ACC112 (cell line): Measurements from ENCODE around the gene PRUNE2.

ENCODE experiments used
- H2AFZ ChIP-seq: fragments of 200-600 bp; sonication (generic); one replicate; pipeline ENCODE4 v1.6.0; 2017; ENCODE audit warnings: antibody characterized with exemption, low read length; ENCODE audit not compliant: unreplicated experiment
- H3K27ac ChIP-seq: fragments of 200-600 bp; sonication (generic); 2 replicates; pipeline ENCODE4 v1.5.1; 2014; ENCODE audit warnings: low read depth, mild to moderate bottlenecking, antibody characterized with exemption, low read length, moderate library complexity
- H3K27me3 ChIP-seq: fragments of 200-600 bp; sonication (generic); 2 replicates; pipeline ENCODE4 v1.6.1; 2014; ENCODE audit warnings: mild to moderate bottlenecking, antibody characterized with exemption, low read length, moderate library complexity, mixed read lengths; ENCODE audit not compliant: insufficient read depth
- H3K36me3 ChIP-seq: fragments of 200-600 bp; sonication (generic); 2 replicates; pipeline ENCODE4 v1.6.1; 2016; ENCODE audit warnings: mild to moderate bottlenecking, antibody characterized with exemption, low read length, moderate library complexity, mixed read lengths; ENCODE audit not compliant: insufficient read depth
- H3K4me1 ChIP-seq: fragments of 200-600 bp; sonication (generic); one replicate; pipeline ENCODE4 v1.6.1; 2016; ENCODE audit warnings: low read length, mixed read lengths; ENCODE audit not compliant: insufficient read depth, unreplicated experiment, control insufficient read depth
- H3K4me3 ChIP-seq: fragments of 200-600 bp; sonication (generic); 2 replicates; pipeline ENCODE4 v1.5.1; 2014; ENCODE audit warnings: mild to moderate bottlenecking, low read depth, low read length
- H3K79me2 ChIP-seq: fragments of 200-600 bp; sonication (generic); one replicate; pipeline ENCODE4 v1.6.0; 2016; ENCODE audit warnings: low read length; ENCODE audit not compliant: control insufficient read depth, unreplicated experiment, insufficient read depth

The PRUNE2 gene

DNA sequence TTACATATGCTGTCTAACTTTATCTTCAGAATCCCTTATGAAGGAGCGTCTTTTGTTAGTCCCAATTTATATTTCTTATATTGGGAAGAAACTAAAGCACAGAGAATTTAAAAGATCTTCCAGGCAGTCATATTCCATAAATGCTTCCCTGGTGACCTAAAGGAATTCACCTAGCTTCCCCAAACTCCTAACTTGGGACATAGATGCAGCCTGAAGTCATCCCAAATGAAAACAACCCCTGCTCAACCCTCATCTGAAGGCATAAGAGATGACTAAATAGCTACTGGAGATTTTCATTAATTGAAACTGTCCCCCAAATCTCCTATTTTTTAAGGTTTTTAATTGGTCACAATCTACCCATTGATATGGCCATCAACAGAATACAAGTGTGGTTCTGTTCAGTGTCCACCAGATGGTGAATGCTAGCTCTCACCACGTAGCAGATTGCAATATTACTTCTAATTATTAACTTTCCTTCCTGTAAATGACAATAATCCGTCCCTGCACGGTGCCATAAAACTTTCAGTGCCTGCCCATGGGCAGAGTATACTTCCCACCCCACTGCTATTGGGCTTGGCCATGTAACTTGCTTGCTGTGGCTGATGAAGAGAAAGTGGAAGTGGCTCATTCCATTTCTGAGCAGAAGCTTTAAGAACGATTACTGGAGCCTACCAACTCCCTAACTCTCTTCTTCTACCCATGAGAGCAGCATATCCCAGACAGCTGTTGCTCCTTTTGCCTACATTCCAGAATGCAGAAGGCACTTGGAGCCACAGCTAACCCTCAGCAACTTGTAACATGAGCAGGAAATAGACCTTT is 18.7 kb downstream of the PRUNE2 start:
- H3K4me3 ChIP-seq = peak overlapping the region; percentile 27; the same call in 1 of the 2 replicates
- H3K27ac ChIP-seq = no peak overlapping the region
- H3K27me3 ChIP-seq = no peaks in the 10 kb centered on the region
- 0 out of 2 replicates have a peak, but pooled peaks cover 3% of the 10 kb centered on the region for H3K36me3 ChIP-seq
- no peaks in the 10 kb centered on the region for H3K79me2 ChIP-seq
- peak overlapping the region; percentile 17 for H2AFZ ChIP-seq
- peaks cover 10% of the 10 kb centered on the region for H3K4me1 ChIP-seq

GRCh38 chr9:76886318-76886717 is 19.6 kb downstream of the PRUNE2 start:
- Histone ChIP-seq H3K4me1 (peaks cover 10% of the 10 kb centered on the region), H3K36me3 (0 out of 2 replicates have a peak, but pooled peaks cover 3% of the 10 kb centered on the region), H2AFZ (no peak overlapping the region), H3K4me3 (no peak overlapping the region), H3K27ac (no peak overlapping the region), H3K27me3 (no peaks in the 10 kb centered on the region), H3K79me2 (no peaks in the 10 kb centered on the region)

DNA sequence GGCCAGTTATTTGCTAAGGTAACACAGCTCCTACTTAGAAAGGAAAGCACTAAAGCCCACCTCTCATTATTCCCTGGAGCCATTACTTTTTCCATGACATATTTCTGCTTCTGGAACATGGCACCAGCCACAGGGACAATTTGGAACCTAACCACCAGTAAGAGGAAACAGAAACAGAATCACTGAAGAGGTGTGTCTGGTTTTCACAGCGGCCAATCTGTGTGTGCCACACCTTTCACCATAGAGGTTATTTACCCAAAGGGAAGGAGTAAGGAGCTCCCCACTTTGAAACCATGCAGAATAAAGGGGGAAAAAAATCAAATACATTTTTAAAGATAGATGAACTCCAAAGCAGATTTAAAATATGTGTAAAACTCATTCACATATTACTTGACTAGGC is 21.1 kb downstream of the PRUNE2 start:
- Histone ChIP-seq H3K79me2 (no peaks in the 10 kb centered on the region), H3K27ac (no peak overlapping the region), H3K4me1 (peaks cover 10% of the 10 kb centered on the region), H2AFZ (no peak overlapping the region), H3K36me3 (0 out of 2 replicates have a peak, but pooled peaks cover 3% of the 10 kb centered on the region), H3K27me3 (no peaks in the 10 kb centered on the region), H3K4me3 (no peak overlapping the region)

- Histone ChIP-seq H3K27me3 (no peaks in the 10 kb centered on the region), H3K4me3 (no peak overlapping the region), H3K4me1 (peaks cover 11% of the 10 kb centered on the region), H3K27ac (no peak overlapping the region), H2AFZ (no peak overlapping the region), H3K79me2 (no peaks in the 10 kb centered on the region), H3K36me3 (0 out of 2 replicates have a peak, but pooled peaks cover 3% of the 10 kb centered on the region)
Measured at GRCh38 chr9:76883341-76883855, 22.5 kb downstream of the PRUNE2 start.

DNA sequence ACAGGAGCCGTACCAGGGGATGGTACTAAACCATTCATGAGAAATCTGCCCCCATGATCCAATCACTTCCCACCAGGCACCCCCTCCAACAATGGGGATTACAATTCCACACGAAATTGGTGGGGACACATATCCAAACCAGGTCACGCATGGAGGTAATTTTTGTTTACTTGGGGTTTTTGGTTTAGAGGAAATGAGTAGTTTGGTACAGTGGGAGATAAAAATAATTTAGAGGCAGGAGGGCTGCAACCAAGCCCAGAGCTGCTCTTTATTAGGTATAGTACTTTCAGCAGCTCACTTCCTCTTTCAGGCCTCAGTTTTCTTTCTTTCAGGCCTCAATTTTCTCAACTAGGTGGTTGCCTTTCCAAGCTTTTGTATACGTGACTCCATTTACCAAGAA is 23.2 kb downstream of the PRUNE2 start:
- Histone ChIP-seq H3K4me3 (no peak overlapping the region), H3K36me3 (0 out of 2 replicates have a peak, but pooled peaks cover 3% of the 10 kb centered on the region), H2AFZ (no peak overlapping the region), H3K27ac (no peak overlapping the region), H3K79me2 (no peaks in the 10 kb centered on the region), H3K4me1 (peaks cover 17% of the 10 kb centered on the region), H3K27me3 (no peaks in the 10 kb centered on the region)

DNA sequence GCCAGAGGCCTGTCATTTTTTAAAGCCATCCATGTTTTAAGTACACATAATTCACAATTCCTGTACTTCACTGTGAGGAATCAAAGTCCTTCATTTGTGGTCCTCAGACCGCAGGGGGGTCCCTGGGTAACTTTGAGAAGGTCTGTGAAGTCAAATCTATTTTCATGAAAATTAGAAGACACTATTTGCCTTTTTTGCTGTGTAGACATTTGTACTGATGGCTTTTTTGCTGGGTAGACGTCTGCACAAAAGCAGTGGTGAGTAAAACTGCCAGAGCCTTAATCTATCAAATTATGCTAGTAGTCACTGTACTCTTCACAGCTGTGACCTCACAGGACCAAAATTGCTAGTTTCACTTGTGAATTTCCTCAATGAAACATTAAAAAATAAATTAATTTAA is 25.7 kb downstream of the PRUNE2 start:
- no peak overlapping the region for H3K4me3 ChIP-seq
- no peaks in the 10 kb centered on the region for H3K79me2 ChIP-seq
- H3K27ac ChIP-seq = no peak overlapping the region

GRCh38 chr9:76878933-76879332 is 27.0 kb downstream of the PRUNE2 start:
- H3K4me1 ChIP-seq = peaks cover 31% of the 10 kb centered on the region
- H3K36me3 ChIP-seq = no peaks in the 10 kb centered on the region
- H2AFZ ChIP-seq = no peak overlapping the region
- H3K79me2 ChIP-seq = no peaks in the 10 kb centered on the region
- no peak overlapping the region for H3K4me3 ChIP-seq
- H3K27me3 ChIP-seq = no peaks in the 10 kb centered on the region
- no peak overlapping the region for H3K27ac ChIP-seq

More for the DNA sequence above, 25.7 kb downstream of the PRUNE2 start:
- Histone ChIP-seq H3K27me3 (no peaks in the 10 kb centered on the region), H3K4me1 (peaks cover 25% of the 10 kb centered on the region), H3K36me3 (no peaks in the 10 kb centered on the region), H2AFZ (no peak overlapping the region)

DNA sequence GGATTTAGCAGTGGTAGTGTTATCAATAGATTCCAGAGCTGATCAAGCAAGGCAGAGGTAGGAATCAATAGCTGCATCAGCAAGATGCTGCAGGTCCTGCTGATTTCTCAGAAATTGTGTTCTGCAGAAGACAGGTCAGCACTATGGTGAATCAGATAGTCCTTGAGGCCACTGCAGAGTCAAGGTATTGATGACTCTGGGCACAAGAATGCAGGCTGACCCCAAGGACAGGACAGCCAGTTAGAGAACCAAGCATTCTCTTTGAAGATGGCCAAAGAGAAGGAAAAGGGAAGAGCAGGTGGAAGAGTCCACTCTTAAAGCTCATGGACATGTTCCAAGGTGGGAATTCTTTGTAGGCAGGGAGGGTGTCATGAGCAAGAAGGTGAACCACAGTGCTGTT is 28.0 kb downstream of the PRUNE2 start:
- peaks cover 39% of the 10 kb centered on the region for H3K4me1 ChIP-seq
- H3K27me3 ChIP-seq = no peaks in the 10 kb centered on the region
- no peak overlapping the region for H3K27ac ChIP-seq
- H3K36me3 ChIP-seq = no peaks in the 10 kb centered on the region
- no peaks in the 10 kb centered on the region for H3K79me2 ChIP-seq
- H3K4me3 ChIP-seq = no peak overlapping the region
- H2AFZ ChIP-seq = no peak overlapping the region

DNA sequence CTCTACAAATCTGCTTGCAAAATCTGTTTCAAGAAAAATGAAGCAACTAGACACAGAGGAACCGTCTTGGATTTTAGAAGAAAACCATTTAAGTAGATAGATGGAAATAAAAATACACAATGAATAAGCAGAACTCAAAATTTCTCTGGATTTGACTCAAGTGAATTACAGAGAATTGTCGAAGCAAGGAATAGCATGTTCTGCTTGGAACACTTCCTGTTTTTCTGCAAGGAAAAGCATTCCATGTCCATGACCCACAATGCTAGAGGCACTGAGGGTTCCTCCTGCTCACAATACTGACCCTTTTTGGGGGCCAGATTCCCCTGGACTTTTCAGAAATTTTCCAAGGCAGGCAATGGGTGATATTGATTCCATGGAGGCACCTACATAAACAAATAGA is 29.8 kb downstream of the PRUNE2 start:
- Histone ChIP-seq H3K4me3 (peak overlapping the region; percentile 27; the same call in 1 of the 2 replicates), H3K36me3 (no peaks in the 10 kb centered on the region), H3K79me2 (peaks cover 4% of the 10 kb centered on the region), H3K27me3 (no peaks in the 10 kb centered on the region), H3K4me1 (peaks cover 49% of the 10 kb centered on the region), H3K27ac (peak overlapping the region; percentile 55), H2AFZ (peak overlapping the region; percentile 30)

GRCh38 chr9:76873821-76874220 is 32.1 kb downstream of the PRUNE2 start:
- H3K36me3 ChIP-seq = no peaks in the 10 kb centered on the region
- peak overlapping the region; percentile 83 for H3K27ac ChIP-seq
- H3K4me3 ChIP-seq = peak overlapping the region; percentile 46

More at GRCh38 chr9:76873821-76874220, 32.1 kb downstream of the PRUNE2 start:
- Histone ChIP-seq H2AFZ (peak overlapping the region; percentile 40), H3K4me1 (peaks cover 55% of the 10 kb centered on the region), H3K79me2 (peaks cover 8% of the 10 kb centered on the region), H3K27me3 (no peaks in the 10 kb centered on the region)
